A673 (cell line): ENCODE measurements around the gene UBE2E1.

ENCODE experiments used
- CTCF ChIP-seq: fragments of 300-800, 200-600 bp; sonication (generic); conservative IDR thresholded peaks from 2 replicates; pipeline ENCODE4 v1.5.1; 2017; ENCODE audit warnings: low read depth, mild to moderate bottlenecking, antibody characterized with exemption, low read length, moderate library complexity, mixed read lengths
- EZH2 ChIP-seq: fragments of 200-600 bp; sonication (generic); IDR thresholded peaks from 2 replicates; pipeline ENCODE4 v1.6.1; 2017; ENCODE audit warnings: borderline replicate concordance, low read depth, mild to moderate bottlenecking, mixed read lengths, antibody characterized with exemption, low read length; ENCODE audit not compliant: poor library complexity, severe bottlenecking

GRCh38 chr3:23843869-23844268 lies 38.1 kb downstream of the UBE2E1 start:
- no peak for TF ChIP-seq CTCF
- TF ChIP-seq EZH2, result no peak
